B cell (primary cell): ENCODE data around the gene CIZ1. TPM values are rescaled to one million over a fixed set of nuclear protein-coding genes. Genes with fewer than 3 reads are reported as not detected.

Source experiments
- ATAC-seq: fragments of 200-7000 bp; cut with Tn5 transposase; one replicate; pipeline ENCODE4 v1.10.0; 2021; ENCODE audit warnings: low read depth, mild to moderate bottlenecking, moderate number of reproducible peaks, moderate library complexity
- CTCF ChIA-PET: fragments of 350-600 bp; sonication (Branson Sonifier 250); formaldehyde crosslinking; loops from one replicate; lab custom pipeline; 2021; ENCODE audit warnings: antibody characterized with exemption, inconsistent platforms; lab: Charles Lee
- POLR2A ChIA-PET: fragments of 350-600 bp; sonication (Branson Sonifier 250); formaldehyde crosslinking; loops from one replicate; lab custom pipeline; 2021; ENCODE audit warnings: antibody characterized with exemption; lab: Charles Lee
- DNase-seq: peaks from one replicate; pipeline ENCODE4 v3.0.0; 2013
- H2AFZ ChIP-seq: 2 replicates; pipeline ENCODE4 v1.6.1; 2012; ENCODE audit warnings: mild to moderate bottlenecking, low read depth, low read length; ENCODE audit not compliant: insufficient read depth, poor library complexity, severe bottlenecking
- H3K27ac ChIP-seq, 2 donors: 1 replicate in 1 of 2; 2 replicates in 1 of 2; pipeline ENCODE4 v1.5.1; 2012 to 2013; ENCODE audit warnings: low read length in 2 of 2, mild to moderate bottlenecking in 2 of 2, moderate library complexity in 1 of 2
- H3K27me3 ChIP-seq, 4 experiments: fragments of 200-600 bp in 1 of 4; sonication (generic) in 1 of 4; replicated peaks in 1 of 4; 1 replicate in 2 of 4; 2 replicates in 2 of 4; pipeline versions ENCODE4 v1.6.1 to v1.7.0; 2013 to 2016; ENCODE audit warnings: low read length in 3 of 4, mild to moderate bottlenecking in 2 of 4, mixed read lengths in 1 of 4, moderate library complexity in 1 of 4; ENCODE audit not compliant: insufficient read depth in 4 of 4, control insufficient read depth in 3 of 4; ENCODE audit errors: control extremely low read depth in 1 of 4
- H3K36me3 ChIP-seq, 2 experiments: replicated peaks in 1 of 2; 1 replicate in 1 of 2; 2 replicates in 1 of 2; pipeline versions ENCODE4 v1.6.1 to v1.7.1; 2013; ENCODE audit warnings: low read length in 1 of 2; ENCODE audit not compliant: insufficient read depth in 2 of 2, control insufficient read depth in 1 of 2; ENCODE audit errors: control extremely low read depth in 1 of 2, extremely low read depth in 1 of 2
- H3K4me1 ChIP-seq, 2 donors: fragments of 200-600 bp in 1 of 2; sonication (generic) in 1 of 2; 1 replicate in 1 of 2; 2 replicates in 1 of 2; pipeline versions ENCODE4 v1.5.1 to v1.6.1; 2013 to 2017; ENCODE audit warnings: low read length in 2 of 2; ENCODE audit not compliant: control insufficient read depth in 2 of 2, insufficient read depth in 2 of 2
- H3K4me2 ChIP-seq: replicated peaks from 2 replicates; pipeline ENCODE3; 2012; ENCODE audit warnings: mild to moderate bottlenecking, low read depth, low read length; ENCODE audit not compliant: poor library complexity, severe bottlenecking
- H3K4me3 ChIP-seq, 5 experiments: fragments of 200-600 bp in 1 of 5; sonication (generic) in 1 of 5; 1 replicate in 3 of 5; 2 replicates in 2 of 5; pipeline versions ENCODE4 v1.5.1 to v1.7.0; 2011 to 2016; ENCODE audit warnings: low read length in 4 of 5, mild to moderate bottlenecking in 4 of 5, low read depth in 2 of 5, control low read depth in 1 of 5, moderate library complexity in 1 of 5; ENCODE audit not compliant: insufficient read depth in 1 of 5; ENCODE audit errors: control extremely low read depth in 1 of 5, extremely low read depth in 1 of 5
- H3K79me2 ChIP-seq: fragments of 200-600 bp; sonication (generic); one replicate; pipeline ENCODE4 v1.6.0; 2016; ENCODE audit warnings: low read length; ENCODE audit not compliant: control insufficient read depth, insufficient read depth
- H3K9ac ChIP-seq: fragments of 200-600 bp; sonication (generic); 2 replicates; pipeline ENCODE4 v1.6.1; 2017; ENCODE audit warnings: mild to moderate bottlenecking, low read length, moderate library complexity
- H3K9me3 ChIP-seq, 3 donors: one replicate each; pipeline versions ENCODE4 v1.6.1 to v1.7.1; 2013; ENCODE audit warnings: low read length in 2 of 3; ENCODE audit not compliant: control insufficient read depth in 2 of 3, insufficient read depth in 1 of 3; ENCODE audit errors: control extremely low read depth in 1 of 3
- H4K20me1 ChIP-seq: 2 replicates; pipeline ENCODE4 v1.6.0; 2012; ENCODE audit warnings: mild to moderate bottlenecking, low read length; ENCODE audit not compliant: insufficient read depth, control insufficient read depth, poor library complexity, severe bottlenecking
- H3K27ac Mint-ChIP-seq: one replicate; pipeline ENCODE4 v1.8.0; 2021; ENCODE audit warnings: mixed read lengths
- H3K27me3 Mint-ChIP-seq: one replicate; pipeline ENCODE4 v1.8.0; 2021; ENCODE audit warnings: mixed read lengths
- H3K4me1 Mint-ChIP-seq: one replicate; pipeline ENCODE4 v1.8.0; 2021; ENCODE audit warnings: mixed read lengths
- H3K4me3 Mint-ChIP-seq: one replicate; pipeline ENCODE4 v1.8.0; 2021; ENCODE audit warnings: mixed read lengths
- H3K9me3 Mint-ChIP-seq: one replicate; pipeline ENCODE4 v1.8.0; 2022; ENCODE audit warnings: mixed read lengths; ENCODE audit not compliant: insufficient read depth
- EZH2 ChIP-seq: IDR thresholded peaks from 2 replicates; pipeline ENCODE4 v1.6.1; 2012; ENCODE audit warnings: borderline replicate concordance, low read depth, mild to moderate bottlenecking, moderate library complexity, low read length; ENCODE audit not compliant: insufficient read depth, poor library complexity, severe bottlenecking
- WGBS: methylation state at CpG from one replicate; pipeline ENCODE4 v1.1.5; 2013; ENCODE audit warnings: missing lambda C conversion rate; ENCODE audit not compliant: insufficient coverage; 5-methylcytosine and 5-hydroxymethylcytosine counted together
- intact Hi-C: fragments of 100-400 bp; cut with micrococcal nuclease; formaldehyde crosslinking; loops from one replicate; pipeline ENCODE4 v1.10.0; 2022
- polyA minus RNA-seq: library from RNA; depleted of rRNA, polyadenylated mRNA; stranded (reverse); fragments of >200 nt; gene quantifications from 2 replicates; pipeline ENCODE4 v1.2.3, GENCODE V29; 2012
- polyA plus RNA-seq: library from polyadenylated mRNA; depleted of rRNA; stranded (reverse); fragments of >200 nt; gene quantifications from 2 replicates; pipeline ENCODE4 v1.2.3, GENCODE V29; 2012
- total RNA-seq, 2 donors: library from RNA; stranded (reverse); fragments of 120-200 nt in 1 of 2; gene quantifications; 1 replicate in 1 of 2; 2 replicates in 1 of 2; pipeline versions ENCODE4 v1.2.3 to v1.2.4, GENCODE V29; 2013 to 2022
- TF ChIP-seq, protein P1 (sequence below): fragments of 200-600 bp; IDR thresholded peaks from one replicate; pipeline ENCODE4 v1.8.0; 2022; ENCODE audit warnings: antibody characterized with exemption, mild to moderate bottlenecking

Gene CIZ1, protein sequence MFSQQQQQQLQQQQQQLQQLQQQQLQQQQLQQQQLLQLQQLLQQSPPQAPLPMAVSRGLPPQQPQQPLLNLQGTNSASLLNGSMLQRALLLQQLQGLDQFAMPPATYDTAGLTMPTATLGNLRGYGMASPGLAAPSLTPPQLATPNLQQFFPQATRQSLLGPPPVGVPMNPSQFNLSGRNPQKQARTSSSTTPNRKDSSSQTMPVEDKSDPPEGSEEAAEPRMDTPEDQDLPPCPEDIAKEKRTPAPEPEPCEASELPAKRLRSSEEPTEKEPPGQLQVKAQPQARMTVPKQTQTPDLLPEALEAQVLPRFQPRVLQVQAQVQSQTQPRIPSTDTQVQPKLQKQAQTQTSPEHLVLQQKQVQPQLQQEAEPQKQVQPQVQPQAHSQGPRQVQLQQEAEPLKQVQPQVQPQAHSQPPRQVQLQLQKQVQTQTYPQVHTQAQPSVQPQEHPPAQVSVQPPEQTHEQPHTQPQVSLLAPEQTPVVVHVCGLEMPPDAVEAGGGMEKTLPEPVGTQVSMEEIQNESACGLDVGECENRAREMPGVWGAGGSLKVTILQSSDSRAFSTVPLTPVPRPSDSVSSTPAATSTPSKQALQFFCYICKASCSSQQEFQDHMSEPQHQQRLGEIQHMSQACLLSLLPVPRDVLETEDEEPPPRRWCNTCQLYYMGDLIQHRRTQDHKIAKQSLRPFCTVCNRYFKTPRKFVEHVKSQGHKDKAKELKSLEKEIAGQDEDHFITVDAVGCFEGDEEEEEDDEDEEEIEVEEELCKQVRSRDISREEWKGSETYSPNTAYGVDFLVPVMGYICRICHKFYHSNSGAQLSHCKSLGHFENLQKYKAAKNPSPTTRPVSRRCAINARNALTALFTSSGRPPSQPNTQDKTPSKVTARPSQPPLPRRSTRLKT
- total RNA-seq (160 and 169 TPM in 2 replicates), polyA plus RNA-seq (77.5 and 79.9 TPM in 2 replicates), polyA minus RNA-seq (21.8 and 56.7 TPM in 2 replicates)
- total RNA-seq (2013), result 49.7 TPM

DNA sequence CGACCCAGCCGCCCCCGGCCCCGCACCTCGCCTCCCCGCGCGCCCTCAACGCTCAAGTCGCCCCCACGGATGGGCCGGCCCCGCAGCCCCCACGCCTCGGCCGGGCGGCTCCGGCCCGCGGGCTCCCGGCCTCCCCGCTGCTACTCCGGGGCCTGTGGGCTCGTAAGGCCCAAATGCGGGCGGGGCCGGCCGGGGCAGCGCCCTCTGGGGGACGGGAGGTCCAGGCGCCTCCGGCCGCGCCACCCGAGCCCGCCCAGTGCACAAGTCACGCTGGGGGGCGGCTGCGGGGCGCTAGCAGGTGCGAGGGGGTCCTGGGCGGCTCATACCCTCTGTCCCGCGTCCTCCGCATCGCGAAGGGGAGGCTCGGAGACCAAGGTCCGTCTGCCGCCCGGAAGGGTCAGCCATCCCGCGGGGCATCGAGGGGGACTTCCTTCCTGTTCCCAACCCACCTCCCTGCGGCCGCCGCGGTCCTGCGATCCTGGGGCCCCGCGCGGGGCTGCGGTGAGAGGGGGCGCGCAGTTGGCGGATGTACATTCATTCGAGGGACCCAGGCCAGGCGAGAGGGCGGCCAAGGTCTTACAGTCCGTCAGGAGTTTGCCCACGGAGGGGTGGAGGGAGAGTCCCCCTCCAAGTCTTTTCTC lies at the start of gene CIZ1:
TSS of gene CIZ1 (minus strand) at position 167 of the 641 bp plus-strand sequence. CDS start 715 bp downstream, outside the sequence.
- intact Hi-C loops, result loop anchor here (1.0 to 10.0 kb wide), 7 partner anchors 12 to 363 kb away; partner anchors contain the start of genes BBLN, CERCAM, COQ4 and DNM1
- H3K9ac ChIP-seq, result peak within 1 kb of the TSS; percentile 83
- peak; percentile 90 for ATAC-seq
- Mint-ChIP-seq H3K27me3 (no peaks in the 10 kb centered on the region), H3K27ac (peak within 1 kb of the TSS; percentile 92), H3K4me3 (peak within 1 kb of the TSS; percentile 94), H3K4me1 (peaks cover 29% of the 10 kb centered on the region), H3K9me3 (no peaks in the 10 kb centered on the region)
- H3K36me3 ChIP-seq, result peaks cover 0 to 17% of the 10 kb centered on the region in 2 experiments
- whole genome bisulfite sequencing, result under 1% methylated on average over 71 of the region's 71 CpGs
- H3K4me2 ChIP-seq, result peak within 1 kb of the TSS; percentile 75
- H3K9me3 ChIP-seq, result no peaks in the 10 kb centered on the region
- POLR2A ChIA-PET, result interaction anchor here (0.7 to 1.6 kb wide), 2 partner anchors 31 to 85 kb away, joined by 3 to 11 read pairs; partner anchors contain the start of genes BBLN, GOLGA2 and SWI5
- TF ChIP-seq, protein P1, sequence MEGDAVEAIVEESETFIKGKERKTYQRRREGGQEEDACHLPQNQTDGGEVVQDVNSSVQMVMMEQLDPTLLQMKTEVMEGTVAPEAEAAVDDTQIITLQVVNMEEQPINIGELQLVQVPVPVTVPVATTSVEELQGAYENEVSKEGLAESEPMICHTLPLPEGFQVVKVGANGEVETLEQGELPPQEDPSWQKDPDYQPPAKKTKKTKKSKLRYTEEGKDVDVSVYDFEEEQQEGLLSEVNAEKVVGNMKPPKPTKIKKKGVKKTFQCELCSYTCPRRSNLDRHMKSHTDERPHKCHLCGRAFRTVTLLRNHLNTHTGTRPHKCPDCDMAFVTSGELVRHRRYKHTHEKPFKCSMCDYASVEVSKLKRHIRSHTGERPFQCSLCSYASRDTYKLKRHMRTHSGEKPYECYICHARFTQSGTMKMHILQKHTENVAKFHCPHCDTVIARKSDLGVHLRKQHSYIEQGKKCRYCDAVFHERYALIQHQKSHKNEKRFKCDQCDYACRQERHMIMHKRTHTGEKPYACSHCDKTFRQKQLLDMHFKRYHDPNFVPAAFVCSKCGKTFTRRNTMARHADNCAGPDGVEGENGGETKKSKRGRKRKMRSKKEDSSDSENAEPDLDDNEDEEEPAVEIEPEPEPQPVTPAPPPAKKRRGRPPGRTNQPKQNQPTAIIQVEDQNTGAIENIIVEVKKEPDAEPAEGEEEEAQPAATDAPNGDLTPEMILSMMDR, result peak; percentile 84
- no peak for TF ChIP-seq EZH2
- peak; percentile 88 for DNase-seq
- H2AFZ ChIP-seq, result peak within 1 kb of the TSS; percentile 93
- H3K4me3 ChIP-seq, result peak within 1 kb of the TSS; percentile 26 to 82 (median 73)
- CTCF ChIA-PET, result interaction anchor here (0.6 to 2.0 kb wide), 6 partner anchors 10 to 1635 kb away, joined by 3 to 5 read pairs (median 4); partner anchors contain the start of gene BBLN
- peaks cover 39% of the 10 kb centered on the region for H3K79me2 ChIP-seq
- peak within 1 kb of the TSS; percentile 44 to 76 for H3K27ac ChIP-seq
- peaks cover 12 to 24% of the 10 kb centered on the region in 2 donors for H3K4me1 ChIP-seq
- H4K20me1 ChIP-seq, result no peaks in the 10 kb centered on the region
- no peaks in the 10 kb centered on the region for H3K27me3 ChIP-seq
